ENCODE measurements around the gene EID2B.

DNA sequence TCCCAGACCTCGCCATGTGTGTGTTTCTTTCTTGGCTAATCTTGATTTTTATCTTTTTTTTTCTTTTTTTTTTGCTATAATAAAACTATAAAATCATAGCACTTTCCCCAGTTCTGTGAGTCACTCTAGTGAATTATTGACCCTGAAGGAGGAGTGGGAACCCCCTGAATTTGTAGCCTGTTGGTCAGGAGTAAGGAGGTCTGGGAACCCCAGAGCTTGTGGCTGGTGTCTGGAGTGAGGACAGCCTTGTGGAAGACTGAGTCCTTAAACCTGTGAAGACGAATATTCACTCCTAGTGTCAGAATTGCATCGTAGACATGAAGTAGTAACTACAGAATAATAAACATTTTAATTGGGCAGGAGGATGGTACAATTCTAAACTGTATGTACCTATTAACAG, 7.4 kb downstream of the EID2B start:
- TF ChIP-seq, protein P1, sequence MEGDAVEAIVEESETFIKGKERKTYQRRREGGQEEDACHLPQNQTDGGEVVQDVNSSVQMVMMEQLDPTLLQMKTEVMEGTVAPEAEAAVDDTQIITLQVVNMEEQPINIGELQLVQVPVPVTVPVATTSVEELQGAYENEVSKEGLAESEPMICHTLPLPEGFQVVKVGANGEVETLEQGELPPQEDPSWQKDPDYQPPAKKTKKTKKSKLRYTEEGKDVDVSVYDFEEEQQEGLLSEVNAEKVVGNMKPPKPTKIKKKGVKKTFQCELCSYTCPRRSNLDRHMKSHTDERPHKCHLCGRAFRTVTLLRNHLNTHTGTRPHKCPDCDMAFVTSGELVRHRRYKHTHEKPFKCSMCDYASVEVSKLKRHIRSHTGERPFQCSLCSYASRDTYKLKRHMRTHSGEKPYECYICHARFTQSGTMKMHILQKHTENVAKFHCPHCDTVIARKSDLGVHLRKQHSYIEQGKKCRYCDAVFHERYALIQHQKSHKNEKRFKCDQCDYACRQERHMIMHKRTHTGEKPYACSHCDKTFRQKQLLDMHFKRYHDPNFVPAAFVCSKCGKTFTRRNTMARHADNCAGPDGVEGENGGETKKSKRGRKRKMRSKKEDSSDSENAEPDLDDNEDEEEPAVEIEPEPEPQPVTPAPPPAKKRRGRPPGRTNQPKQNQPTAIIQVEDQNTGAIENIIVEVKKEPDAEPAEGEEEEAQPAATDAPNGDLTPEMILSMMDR (IDR thresholded peaks at IDR 0.05) = no peak
- no peak for TF ChIP-seq POLR2A (IDR thresholded peaks at IDR 0.05)
